GM12874 (cell line): Measurements from ENCODE around the gene SNX21.

Experiments
- TF ChIP-seq, protein P1 (sequence below): IDR thresholded peaks from 2 replicates; pipeline ENCODE4 v1.5.1; 2011; ENCODE audit warnings: low read depth, mild to moderate bottlenecking, control low read depth, low read length, moderate library complexity; ENCODE audit not compliant: insufficient read depth

The SNX21 gene

DNA sequence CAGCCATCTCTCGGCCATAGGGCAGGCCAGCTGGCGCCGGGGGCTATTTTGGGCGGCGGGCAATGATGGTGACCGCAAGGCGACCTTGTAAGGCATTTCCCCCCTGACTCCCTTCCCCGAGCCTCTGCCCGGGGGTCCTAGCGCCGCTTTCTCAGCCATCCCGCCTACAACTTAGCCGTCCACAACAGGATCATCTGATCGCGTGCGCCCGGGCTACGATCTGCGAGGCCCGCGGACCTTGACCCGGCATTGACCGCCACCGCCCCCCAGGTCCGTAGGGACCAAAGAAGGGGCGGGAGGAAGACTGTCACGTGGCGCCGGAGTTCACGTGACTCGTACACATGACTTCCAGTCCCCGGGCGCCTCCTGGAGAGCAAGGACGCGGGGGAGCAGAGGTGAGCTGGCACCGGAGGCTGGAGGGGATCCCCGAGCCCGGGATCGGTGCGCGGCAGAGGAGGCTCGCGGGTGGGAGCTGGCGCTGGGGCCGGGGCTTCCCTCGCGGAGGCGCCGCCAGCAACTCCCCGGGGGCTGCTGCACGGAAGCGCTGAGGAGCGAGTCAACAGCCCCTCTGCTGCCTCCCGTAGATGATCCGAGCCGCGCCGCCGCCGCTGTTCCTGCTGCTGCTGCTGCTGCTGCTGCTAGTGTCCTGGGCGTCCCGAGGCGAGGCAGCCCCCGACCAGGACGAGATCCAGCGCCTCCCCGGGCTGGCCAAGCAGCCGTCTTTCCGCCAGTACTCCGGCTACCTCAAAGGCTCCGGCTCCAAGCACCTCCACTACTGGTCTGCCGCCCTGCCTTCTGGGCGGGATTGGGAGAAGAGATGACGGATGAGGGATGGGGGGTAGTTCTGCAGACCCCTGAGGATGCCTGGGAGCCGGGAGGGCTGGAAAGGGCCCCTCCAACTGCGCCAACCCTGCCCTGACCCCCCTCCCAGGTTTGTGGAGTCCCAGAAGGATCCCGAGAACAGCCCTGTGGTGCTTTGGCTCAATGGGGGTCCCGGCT lies 57.7 kb downstream of the SNX21 start, which contains the start of the genes CTSA and NEURL2:
Gene CTSA (plus strand): TSS at position 351 of the 999 bp plus-strand sequence. CDS start 234 bp downstream, at position 585.
Gene NEURL2 (minus strand): TSS at position 224 of the 999 bp plus-strand sequence. CDS start 217 bp downstream, at position 7.
- TF ChIP-seq, protein P1, sequence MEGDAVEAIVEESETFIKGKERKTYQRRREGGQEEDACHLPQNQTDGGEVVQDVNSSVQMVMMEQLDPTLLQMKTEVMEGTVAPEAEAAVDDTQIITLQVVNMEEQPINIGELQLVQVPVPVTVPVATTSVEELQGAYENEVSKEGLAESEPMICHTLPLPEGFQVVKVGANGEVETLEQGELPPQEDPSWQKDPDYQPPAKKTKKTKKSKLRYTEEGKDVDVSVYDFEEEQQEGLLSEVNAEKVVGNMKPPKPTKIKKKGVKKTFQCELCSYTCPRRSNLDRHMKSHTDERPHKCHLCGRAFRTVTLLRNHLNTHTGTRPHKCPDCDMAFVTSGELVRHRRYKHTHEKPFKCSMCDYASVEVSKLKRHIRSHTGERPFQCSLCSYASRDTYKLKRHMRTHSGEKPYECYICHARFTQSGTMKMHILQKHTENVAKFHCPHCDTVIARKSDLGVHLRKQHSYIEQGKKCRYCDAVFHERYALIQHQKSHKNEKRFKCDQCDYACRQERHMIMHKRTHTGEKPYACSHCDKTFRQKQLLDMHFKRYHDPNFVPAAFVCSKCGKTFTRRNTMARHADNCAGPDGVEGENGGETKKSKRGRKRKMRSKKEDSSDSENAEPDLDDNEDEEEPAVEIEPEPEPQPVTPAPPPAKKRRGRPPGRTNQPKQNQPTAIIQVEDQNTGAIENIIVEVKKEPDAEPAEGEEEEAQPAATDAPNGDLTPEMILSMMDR: no peak

DNA sequence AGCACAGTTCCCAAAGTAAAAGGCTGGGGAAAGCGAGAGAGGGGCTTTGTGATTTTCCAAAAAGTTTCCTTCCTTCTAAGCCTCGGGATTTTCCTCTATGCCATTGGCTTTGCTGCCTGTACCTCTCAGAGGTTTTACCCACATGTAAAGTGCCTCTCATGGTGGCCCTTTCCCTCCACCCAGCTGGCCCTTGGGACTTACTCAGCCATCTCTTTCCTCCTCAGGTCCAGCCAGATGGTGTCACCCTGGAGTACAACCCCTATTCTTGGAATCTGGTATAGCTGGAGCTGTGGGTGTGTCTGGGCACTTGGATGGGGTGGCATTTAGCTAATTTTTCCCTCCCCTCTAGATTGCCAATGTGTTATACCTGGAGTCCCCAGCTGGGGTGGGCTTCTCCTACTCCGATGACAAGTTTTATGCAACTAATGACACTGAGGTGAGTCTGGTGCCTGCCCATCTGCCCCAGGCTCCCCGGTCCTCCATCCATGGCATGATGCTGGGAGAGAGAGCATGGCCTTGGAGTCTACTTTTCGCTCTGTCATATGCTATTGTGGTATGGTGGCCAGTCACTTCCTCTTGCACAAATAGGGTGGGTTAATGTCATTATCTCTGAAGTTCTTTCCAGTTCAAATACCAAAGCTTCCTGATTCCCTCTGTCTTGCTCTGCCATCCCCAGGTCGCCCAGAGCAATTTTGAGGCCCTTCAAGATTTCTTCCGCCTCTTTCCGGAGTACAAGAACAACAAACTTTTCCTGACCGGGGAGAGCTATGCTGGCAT lies 58.6 kb downstream of the SNX21 start:
- TF ChIP-seq, protein P1: no peak
